Nephron (organoid): Measurements from ENCODE around the gene FRRS1.

Source experiments
- H3K27ac Mint-ChIP-seq, 3 experiments: 2 replicates each; pipeline ENCODE4 v1.8.0; 2020; ENCODE audit warnings: mixed read lengths in 3 of 3, mild to moderate bottlenecking in 2 of 3, moderate library complexity in 1 of 3
- H3K27me3 Mint-ChIP-seq: 2 replicates; pipeline ENCODE4 v1.8.0; 2021; ENCODE audit warnings: low read depth, mild to moderate bottlenecking, moderate library complexity, mixed read lengths
- H3K36me3 Mint-ChIP-seq: 2 replicates; pipeline ENCODE4 v1.8.0; 2020; ENCODE audit warnings: low read depth, mixed read lengths
- H3K4me1 Mint-ChIP-seq: 2 replicates; pipeline ENCODE4 v1.8.0; 2020; ENCODE audit warnings: mixed read lengths
- H3K4me3 Mint-ChIP-seq, 3 experiments: 2 replicates each; pipeline ENCODE4 v1.8.0; 2020; ENCODE audit warnings: mild to moderate bottlenecking in 3 of 3, mixed read lengths in 3 of 3, moderate library complexity in 2 of 3
- H3K9me3 Mint-ChIP-seq: 2 replicates; pipeline ENCODE4 v1.8.0; 2020; ENCODE audit warnings: mixed read lengths
- CTCF ChIP-seq, 3 experiments: fragments of 200-600 bp; sonication (generic); IDR thresholded peaks; one replicate each; pipeline ENCODE4 v1.5.0; 2021; ENCODE audit warnings: antibody characterized with exemption in 3 of 3; ENCODE audit not compliant: unreplicated experiment in 3 of 3

FRRS1 gene

GRCh38 chr1:99660496-99660895 is 105.9 kb downstream of the FRRS1 start:
- TF ChIP-seq CTCF (IDR thresholded peaks at IDR 0.05; ENCODE audit: unreplicated experiment in 3 of 3) = no peak
- H3K4me1 Mint-ChIP-seq = peaks cover 6% of the 10 kb centered on the region

GRCh38 chr1:99659755-99660210 is 106.7 kb downstream of the FRRS1 start:
- TF ChIP-seq CTCF (IDR thresholded peaks at IDR 0.05; ENCODE audit: unreplicated experiment in 3 of 3) = no peak
- Mint-ChIP-seq H3K27ac (no peak overlapping the region), H3K4me3 (no peak overlapping the region), H3K36me3 (no peaks in the 10 kb centered on the region), H3K4me1 (peaks cover 6% of the 10 kb centered on the region), H3K9me3 (no peaks in the 10 kb centered on the region), H3K27me3 (no peaks in the 10 kb centered on the region)

More at GRCh38 chr1:99660496-99660895, 105.9 kb downstream of the FRRS1 start:
- Mint-ChIP-seq H3K9me3 (no peaks in the 10 kb centered on the region), H3K4me3 (no peak overlapping the region), H3K27me3 (no peaks in the 10 kb centered on the region), H3K36me3 (no peaks in the 10 kb centered on the region), H3K27ac (no peak overlapping the region)
